AG04450 (cell line): Measurements from ENCODE around the gene MCFD2. TPM values are rescaled to one million over a fixed set of nuclear protein-coding genes. Genes with fewer than 3 reads are reported as not detected.

Experiments used
- CTCF ChIA-PET: fragments of 300-600, 350-600 bp; formaldehyde crosslinking; extraction: SDS; loops from one replicate; lab custom pipeline; 2022; ENCODE audit warnings: antibody characterized with exemption, inconsistent platforms; lab: Charles Lee
- POLR2A ChIA-PET: fragments of 350-600 bp; formaldehyde crosslinking; extraction: SDS; loops from one replicate; lab custom pipeline; 2021; ENCODE audit warnings: antibody characterized with exemption, inconsistent platforms; lab: Yijun Ruan, JAX
- DNase-seq: peaks from one replicate; pipeline ENCODE4 v3.0.0-alpha.2; 2011; ENCODE audit warnings: low read depth, low spot score
- H3K27ac ChIP-seq: one replicate; pipeline ENCODE4 v1.5.1; 2012; ENCODE audit warnings: low read depth, low read length, control low read depth
- H3K27me3 ChIP-seq: one replicate; pipeline ENCODE4 v1.6.0; 2012; ENCODE audit warnings: low read length; ENCODE audit not compliant: control insufficient read depth, insufficient read depth
- H3K4me3 ChIP-seq: 2 replicates; pipeline ENCODE4 v1.5.1; 2011; ENCODE audit warnings: mild to moderate bottlenecking, low read depth, low read length, control low read depth
- H3K9me3 ChIP-seq: 2 replicates; pipeline ENCODE4 v1.5.1; 2012; ENCODE audit warnings: low read length; ENCODE audit not compliant: control insufficient read depth, insufficient read depth
- polyA plus RNA-seq: library from polyadenylated mRNA; depleted of rRNA; stranded (reverse); fragments of >200 nt; gene quantifications from 2 replicates; pipeline ENCODE4 v1.2.3, GENCODE V29; 2011
- TF ChIP-seq, protein P1 (sequence below): IDR thresholded peaks from 2 replicates; pipeline ENCODE4 v1.5.1; 2011; ENCODE audit warnings: low read depth, low read length, control low read depth, inconsistent platforms

Gene MCFD2
- polyA plus RNA-seq, 1 experiment = 231 TPM

DNA sequence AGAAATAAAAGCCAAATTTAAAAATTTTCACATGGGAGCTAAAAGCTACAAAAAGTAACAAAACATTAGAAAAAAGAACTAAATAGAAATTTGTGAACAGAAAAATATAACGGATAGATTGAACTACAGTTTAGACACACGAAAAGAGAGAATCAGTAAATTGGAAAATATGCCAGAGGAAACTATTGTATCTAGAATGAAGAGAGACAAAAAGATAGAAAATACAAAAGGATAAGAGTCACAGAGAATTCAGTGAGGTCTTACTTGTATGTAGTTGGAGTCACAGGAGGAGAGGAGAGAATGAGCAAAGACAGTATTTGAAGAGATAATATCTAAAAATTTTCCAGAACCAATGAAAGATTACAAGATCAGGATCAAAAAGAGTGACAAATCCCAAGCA is 11.3 kb upstream of the MCFD2 start:
- no peak for DNase-seq
- Histone ChIP-seq H3K27me3 (no peaks in the 10 kb centered on the region), H3K4me3 (no peak overlapping the region), H3K9me3 (peaks cover 27% of the 10 kb centered on the region), H3K27ac (no peak overlapping the region)
- POLR2A ChIA-PET = no interaction called here
- CTCF ChIA-PET = interaction anchor here (1.2 to 3.7 kb wide), 3 partner anchors 8 to 18 kb away, joined by 3 to 20 read pairs (median 6); no protein-coding TSS in a partner anchor
- TF ChIP-seq, protein P1, sequence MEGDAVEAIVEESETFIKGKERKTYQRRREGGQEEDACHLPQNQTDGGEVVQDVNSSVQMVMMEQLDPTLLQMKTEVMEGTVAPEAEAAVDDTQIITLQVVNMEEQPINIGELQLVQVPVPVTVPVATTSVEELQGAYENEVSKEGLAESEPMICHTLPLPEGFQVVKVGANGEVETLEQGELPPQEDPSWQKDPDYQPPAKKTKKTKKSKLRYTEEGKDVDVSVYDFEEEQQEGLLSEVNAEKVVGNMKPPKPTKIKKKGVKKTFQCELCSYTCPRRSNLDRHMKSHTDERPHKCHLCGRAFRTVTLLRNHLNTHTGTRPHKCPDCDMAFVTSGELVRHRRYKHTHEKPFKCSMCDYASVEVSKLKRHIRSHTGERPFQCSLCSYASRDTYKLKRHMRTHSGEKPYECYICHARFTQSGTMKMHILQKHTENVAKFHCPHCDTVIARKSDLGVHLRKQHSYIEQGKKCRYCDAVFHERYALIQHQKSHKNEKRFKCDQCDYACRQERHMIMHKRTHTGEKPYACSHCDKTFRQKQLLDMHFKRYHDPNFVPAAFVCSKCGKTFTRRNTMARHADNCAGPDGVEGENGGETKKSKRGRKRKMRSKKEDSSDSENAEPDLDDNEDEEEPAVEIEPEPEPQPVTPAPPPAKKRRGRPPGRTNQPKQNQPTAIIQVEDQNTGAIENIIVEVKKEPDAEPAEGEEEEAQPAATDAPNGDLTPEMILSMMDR = no peak

DNA sequence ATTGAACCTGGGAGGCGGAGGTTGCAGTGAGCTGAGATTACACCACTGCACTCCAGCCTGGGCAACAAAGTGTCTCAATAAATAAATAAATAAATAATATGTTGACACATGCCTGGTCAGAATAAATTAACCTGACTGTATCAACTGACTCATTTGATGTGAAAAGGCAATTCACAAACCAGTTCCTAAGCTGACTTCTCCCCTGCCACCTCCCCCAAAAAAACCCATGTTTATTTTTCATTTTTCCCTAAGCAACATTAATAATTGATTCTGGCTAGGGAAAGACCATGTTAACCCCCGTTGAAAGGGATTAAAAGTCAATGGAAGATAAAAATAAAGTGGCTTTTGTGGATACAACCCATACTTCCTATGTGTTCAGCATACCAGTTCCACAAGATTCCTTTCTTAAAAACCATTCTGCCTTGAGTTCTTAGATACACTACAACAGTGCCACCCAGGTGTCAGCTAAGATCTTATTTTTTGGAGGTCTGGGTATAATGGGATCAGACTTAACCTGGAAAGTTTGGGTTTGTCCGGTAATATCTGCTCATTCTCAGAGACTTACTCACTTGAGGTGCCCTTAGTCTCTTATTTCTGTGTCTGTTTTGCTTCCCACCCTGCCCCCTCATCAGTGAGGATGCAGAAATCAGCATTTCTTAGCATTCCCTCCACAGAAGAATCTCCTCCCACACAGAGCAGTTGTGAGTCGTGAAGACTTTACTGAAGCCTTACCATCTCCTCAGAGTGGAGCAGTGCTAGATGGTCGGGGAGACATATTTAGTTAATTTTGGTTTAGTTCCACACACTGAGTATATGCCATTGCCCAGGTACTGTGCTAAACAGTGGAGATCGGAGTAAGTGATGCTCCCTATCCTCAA is 10.1 kb upstream of the MCFD2 start:
- TF ChIP-seq, protein P1 = no peak
- peaks cover 27% of the 10 kb centered on the region for H3K9me3 ChIP-seq
- ChIA-PET CTCF (interaction anchor here (1.8 kb wide), 1 partner anchor 12 kb away, joined by 7 read pairs; no protein-coding TSS in a partner anchor), POLR2A (no interaction called here)
- no peaks in the 10 kb centered on the region for H3K27me3 ChIP-seq
- H3K4me3 ChIP-seq = no peak overlapping the region
- H3K27ac ChIP-seq = no peak overlapping the region
- no peak for DNase-seq

GRCh38 chr2:46924608-46925007 is 9.0 kb upstream of the MCFD2 start:
- TF ChIP-seq, protein P1 = no peak
- ChIA-PET CTCF (interaction anchor here (0.7 to 1.8 kb wide), 3 partner anchors 13 to 399 kb away, joined by 3 to 7 read pairs (median 4); no protein-coding TSS in a partner anchor), POLR2A (no interaction called here)
- H3K27me3 ChIP-seq = no peaks in the 10 kb centered on the region
- no peak for DNase-seq
- H3K4me3 ChIP-seq = no peak overlapping the region
- no peak overlapping the region for H3K27ac ChIP-seq
- peaks cover 22% of the 10 kb centered on the region for H3K9me3 ChIP-seq

DNA sequence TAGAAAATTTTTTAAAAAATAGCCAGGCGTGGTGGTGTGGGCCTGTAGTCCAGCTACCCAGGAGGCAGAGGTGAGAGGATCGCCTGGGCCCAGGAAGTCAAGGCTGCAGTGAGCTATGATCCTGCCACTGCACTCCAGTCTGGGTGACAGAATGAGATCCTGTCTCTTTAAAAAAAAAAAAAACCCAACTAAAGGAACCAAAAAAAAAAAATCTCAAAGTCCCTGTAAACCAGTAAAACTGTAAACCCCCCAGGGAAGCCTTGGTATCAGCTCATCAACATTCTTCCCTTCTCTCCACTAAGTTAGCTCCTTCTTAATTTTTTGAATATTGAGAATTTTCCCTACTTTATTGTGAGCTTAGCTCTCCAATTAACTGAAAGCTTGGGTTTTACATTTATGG is 8.4 kb upstream of the MCFD2 start:
- CTCF ChIA-PET = interaction anchor here (0.7 to 1.8 kb wide), 3 partner anchors 13 to 399 kb away, joined by 3 to 7 read pairs (median 4); no protein-coding TSS in a partner anchor
- POLR2A ChIA-PET = no interaction called here

More for the DNA sequence above, 8.4 kb upstream of the MCFD2 start:
- H3K27me3 ChIP-seq = no peaks in the 10 kb centered on the region
- no peak overlapping the region for H3K27ac ChIP-seq
- no peak overlapping the region for H3K4me3 ChIP-seq
- TF ChIP-seq, protein P1 = no peak
- H3K9me3 ChIP-seq = peaks cover 20% of the 10 kb centered on the region
- DNase-seq = no peak
